Measurements from ENCODE around the gene TRIM21.

GRCh38 chr11:4441515-4441914 lies 48.0 kb upstream of the TRIM21 start:
- TF ChIP-seq CTCF (conservative IDR thresholded peaks at IDR 0.05; ENCODE audit: low read length) (no peak), EZH2phosphoT487 (IDR thresholded peaks at IDR 0.05; ENCODE audit: borderline replicate concordance, low read depth, low read length) (no peak)
